Femur (tissue), 1 donor: ENCODE results near the gene OXCT1.
"Not testable (repeated sequence)": the region's sequence is repeated elsewhere in the genome, so short reads cannot be mapped to it uniquely, and the experiment has no call there.

Source experiments
- DNase-seq: peaks from one replicate; pipeline ENCODE4 v3.0.0-alpha.2; 2017

Gene OXCT1

DNA sequence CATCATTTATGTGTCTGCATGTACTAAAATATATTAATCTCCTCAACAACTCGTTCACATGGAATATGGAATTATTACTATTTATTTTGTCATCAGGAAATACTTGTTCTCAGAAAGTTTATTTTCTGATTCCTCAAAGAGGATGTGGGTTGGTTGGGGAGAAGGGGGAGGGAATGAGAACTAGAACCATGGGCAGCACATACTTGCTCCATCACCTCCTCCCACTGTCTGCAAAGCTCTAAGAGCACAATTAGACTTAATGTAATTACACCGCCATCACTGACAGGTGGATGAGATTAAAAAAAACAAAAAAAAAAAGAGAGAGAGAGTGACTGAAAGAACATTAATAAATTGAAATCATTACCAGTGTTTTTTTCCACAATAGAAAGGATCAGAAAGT, 98.2 kb downstream of the OXCT1 start:
- no peak for DNase-seq

DNA sequence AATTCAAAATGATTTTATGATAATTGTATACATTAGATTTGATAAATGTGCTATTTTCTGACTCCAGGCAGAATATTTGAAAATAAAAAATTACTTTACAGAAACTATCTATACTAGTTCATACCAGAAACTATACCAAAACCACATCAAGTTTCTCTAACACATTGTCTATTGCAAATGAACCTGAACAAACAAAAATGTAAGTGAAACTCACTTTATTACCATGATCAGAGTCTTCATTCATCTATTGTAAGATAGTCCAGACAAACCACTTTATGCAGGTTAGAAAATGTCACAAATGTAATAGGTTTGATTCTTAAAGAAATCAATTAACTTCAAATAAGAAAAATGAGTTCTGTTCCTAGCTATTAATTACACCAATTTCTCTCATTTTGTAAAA, 99.4 kb downstream of the OXCT1 start:
- DNase-seq: no peak

DNA sequence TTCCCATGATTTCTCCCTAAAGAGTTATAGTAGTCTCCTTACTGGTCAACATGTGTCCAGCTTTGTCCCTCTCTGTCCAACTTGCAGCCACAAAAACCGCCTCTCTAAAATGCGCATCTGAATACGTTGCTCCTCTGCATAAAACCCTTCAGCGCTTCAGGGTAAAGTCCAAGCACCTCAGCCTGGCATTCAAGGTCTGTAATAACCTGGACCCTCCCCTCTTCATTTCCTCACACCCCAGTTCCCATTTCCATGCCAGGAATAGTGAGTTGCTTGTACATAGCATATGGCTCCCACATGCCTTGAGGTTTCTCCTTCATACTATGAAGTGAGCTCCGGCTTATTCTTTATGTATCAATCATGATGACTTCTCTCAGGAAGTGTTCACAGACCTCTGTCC, 101.5 kb downstream of the OXCT1 start:
- no peak for DNase-seq

GRCh38 chr5:41764650-41765049, 105.6 kb downstream of the OXCT1 start:
- DNase-seq: no peak

GRCh38 chr5:41763574-41763973, 106.7 kb downstream of the OXCT1 start:
- DNase-seq: no peak

- no peak for DNase-seq
These were observed 107.1 kb downstream of the OXCT1 start for GRCh38 chr5:41763081-41763480.

DNA sequence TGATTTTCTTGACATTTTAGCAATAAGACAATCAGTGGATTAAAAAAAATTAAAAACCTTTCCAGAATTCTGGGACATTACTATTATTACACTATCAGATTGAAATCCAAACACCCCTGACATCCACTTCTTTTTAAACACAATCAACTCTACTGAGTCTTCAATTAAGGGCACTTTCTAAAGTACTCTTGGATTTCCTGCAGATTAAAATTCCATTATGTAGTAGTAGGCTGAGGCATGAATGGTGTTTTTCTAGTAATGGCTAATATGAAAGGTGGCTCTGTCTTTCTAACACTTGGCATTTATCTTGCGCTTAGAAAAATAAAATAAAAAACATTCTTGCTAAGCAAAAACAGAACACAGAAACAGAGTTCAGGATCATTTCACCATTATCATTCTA, 107.8 kb downstream of the OXCT1 start:
- no peak for DNase-seq

DNA sequence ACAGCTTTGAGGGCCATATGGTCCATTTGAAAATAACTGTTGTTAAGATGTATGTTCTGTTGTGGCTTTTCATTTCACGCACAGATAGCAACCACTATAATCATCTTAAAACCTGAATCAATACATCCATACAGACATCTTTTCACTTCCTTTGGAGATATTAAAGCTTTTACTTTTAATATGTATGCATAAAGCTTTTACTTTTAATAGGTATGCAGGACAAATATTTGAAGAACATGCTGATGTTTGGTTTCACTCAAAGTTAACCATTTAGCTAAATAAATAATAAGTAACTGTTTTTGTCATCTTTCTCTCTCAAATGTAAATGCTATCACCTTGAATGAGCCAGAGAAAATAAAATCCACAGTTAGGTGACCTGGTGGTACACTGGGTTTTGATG, 108.6 kb downstream of the OXCT1 start:
- DNase-seq: no peak

- DNase-seq: no peak
These were observed 114.5 kb downstream of the OXCT1 start for GRCh38 chr5:41755705-41756104.

DNA sequence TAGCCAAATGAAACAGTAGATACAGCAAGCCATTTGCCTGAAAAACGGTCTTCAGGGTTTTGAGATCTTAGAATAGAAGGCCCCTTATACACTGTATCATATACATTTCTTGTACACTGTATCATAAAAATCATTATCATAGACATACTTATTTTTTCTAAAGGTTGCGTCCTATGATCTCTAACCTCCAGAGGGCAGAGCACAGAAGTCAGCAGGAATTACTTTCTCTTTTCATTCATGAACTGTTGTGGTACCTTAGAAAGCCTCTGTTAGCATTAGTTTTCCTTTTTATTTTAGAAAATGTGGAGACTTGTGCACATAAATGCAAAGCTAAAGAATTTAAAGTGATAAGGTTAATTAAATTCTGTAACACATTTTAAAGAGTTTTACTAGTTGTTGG, 115.4 kb downstream of the OXCT1 start:
- DNase-seq: no peak

GRCh38 chr5:41751867-41752266, 118.4 kb downstream of the OXCT1 start:
- DNase-seq: no peak

DNA sequence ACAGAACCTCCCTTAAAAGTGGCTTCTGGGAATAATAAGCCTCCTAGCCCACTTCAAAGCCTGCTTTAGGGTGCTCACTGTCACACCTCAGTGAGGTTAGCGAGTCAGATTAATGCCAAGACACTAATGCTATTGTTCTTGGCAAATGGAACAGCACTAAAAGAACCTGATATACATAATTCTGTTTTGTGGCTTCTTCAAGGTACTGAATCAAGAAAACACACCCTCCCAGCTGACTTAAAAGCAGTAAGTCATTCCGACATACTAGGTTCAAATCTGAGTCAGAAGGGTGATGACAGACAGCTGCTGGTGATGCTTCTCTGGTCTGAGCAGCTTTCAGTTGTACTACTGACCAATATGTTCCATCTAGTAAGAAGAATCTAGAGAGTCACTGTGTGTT, 121.6 kb downstream of the OXCT1 start:
- DNase-seq: no peak

DNA sequence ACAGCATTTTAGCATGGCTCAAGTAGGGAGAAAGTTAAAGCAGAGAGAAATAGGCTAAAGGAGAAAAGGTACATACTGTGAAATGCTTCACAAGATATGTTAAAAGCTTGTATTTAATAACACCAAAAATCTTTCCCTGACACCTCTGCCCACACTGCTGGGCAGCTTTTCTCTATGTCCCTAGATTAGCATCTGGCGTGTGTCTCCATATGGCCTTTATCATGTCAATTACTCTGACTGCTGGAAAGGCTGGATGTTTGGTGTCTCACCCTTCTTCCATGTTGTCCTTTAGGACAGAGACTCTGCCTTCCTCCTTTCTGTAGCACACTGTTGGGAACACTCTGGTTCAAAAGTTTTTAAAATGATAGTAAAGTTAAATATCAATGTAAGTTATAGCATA, 122.5 kb downstream of the OXCT1 start:
- no peak for DNase-seq

DNA sequence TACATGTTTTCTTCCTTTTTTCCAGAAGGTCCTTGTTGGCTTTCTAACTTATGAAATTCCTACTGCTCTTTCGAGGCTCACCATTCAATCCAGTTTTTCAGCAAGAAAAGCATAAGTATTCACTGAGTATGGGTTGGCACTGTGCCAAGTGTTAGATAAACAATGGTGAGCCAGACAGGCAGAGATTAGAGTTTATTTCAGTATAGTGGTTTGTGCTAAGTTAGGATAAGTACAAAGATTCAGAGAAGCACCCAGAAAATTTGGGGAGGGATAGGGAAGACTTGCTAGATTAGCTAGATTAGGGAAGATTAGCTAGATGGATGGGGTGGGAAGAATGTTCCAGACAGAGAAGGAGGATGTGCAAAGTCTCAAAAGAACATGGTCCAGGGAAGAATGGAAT, 122.9 kb downstream of the OXCT1 start:
- no peak for DNase-seq

DNA sequence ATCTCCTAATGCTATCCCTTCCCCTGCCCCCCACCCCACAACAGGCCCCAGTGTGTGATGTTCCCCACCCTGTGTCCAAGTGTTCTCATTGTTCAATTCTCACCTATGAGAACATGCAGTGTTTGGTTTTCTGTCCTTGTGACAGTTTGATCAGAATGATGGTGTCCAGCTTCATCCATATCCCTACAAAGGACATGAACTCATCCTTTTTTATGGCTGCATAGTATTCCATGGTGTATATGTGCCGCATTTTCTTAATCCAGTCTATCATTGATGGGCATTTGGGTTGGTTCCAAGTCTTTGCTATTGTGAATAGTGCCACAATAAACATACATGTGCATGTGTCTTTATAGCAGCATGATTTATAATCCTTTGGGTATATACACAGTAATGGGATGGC, 127.6 kb downstream of the OXCT1 start:
- DNase-seq: not testable (repeated sequence)

DNA sequence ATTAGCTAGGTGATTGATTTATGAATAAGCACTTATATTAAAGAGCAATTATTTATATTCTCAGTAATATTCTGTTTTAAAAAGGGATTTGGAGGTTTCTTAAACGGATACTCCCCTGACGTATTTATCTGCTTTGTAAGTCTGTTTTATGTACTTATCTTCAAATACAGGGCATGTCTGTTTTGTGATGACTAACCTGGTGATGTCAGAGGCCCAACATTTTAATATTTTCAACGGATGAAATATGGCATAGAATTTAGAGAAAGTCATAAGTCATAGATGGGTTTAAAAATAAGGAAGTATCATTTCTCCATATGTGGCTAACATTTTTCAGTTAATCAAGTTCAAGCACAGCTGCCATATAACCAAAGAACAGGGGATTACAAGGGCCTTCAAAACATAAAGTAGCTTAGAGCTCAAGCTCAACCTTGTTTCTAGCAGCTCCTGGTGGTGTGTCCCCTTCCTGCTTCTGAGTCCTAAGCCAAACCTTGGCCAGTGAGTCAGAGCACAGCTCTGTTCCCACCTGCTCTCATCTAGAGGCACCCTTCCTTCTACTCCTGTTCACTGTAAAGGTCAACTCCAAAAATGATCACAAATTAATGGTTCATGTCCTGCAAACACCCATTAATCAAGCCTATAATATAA, 131.4 kb downstream of the OXCT1 start:
- no peak for DNase-seq

GRCh38 chr5:41736641-41737040, 133.6 kb downstream of the OXCT1 start:
- no peak for DNase-seq

DNA sequence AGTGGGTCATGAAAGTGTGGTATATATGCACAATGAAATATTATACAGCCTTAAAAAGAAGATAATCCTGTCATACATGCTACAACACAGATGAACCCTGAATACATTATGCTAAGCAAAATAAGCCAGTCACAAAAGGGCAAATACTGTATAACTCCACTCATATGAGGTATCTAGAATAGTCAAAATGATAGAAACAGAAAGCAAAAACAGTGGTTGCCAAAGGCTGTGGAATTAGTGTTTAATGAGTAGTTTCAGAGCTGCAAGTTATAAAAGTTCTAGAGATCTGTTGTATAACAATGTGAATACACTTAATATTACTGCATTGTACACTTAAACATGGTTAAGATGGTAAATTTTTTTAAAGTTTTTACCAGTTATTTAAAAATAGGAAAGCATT, 135.0 kb downstream of the OXCT1 start:
- DNase-seq: no peak

- DNase-seq: not testable (repeated sequence)
These were observed 140.8 kb downstream of the OXCT1 start for GRCh38 chr5:41729381-41729780.

DNA sequence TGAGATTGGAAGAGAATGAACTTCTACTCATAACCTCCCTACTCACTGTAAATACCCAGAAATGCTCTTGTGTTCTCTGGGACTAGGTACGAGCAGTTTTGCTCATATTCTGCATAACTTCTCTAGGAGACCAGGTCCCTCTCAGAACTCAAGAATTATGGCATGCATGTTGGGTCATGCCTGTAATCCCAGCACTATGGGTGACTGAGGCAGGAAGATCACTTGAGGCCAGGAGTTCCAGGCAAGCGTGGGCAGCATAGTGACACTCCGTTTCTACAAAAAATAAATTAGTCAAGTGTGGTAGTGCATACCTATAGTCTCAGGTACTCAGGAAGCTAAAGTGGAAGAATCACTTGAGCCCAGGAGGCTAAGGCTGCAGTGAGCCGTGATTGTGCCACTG, 141.9 kb downstream of the OXCT1 start:
- no peak for DNase-seq

DNA sequence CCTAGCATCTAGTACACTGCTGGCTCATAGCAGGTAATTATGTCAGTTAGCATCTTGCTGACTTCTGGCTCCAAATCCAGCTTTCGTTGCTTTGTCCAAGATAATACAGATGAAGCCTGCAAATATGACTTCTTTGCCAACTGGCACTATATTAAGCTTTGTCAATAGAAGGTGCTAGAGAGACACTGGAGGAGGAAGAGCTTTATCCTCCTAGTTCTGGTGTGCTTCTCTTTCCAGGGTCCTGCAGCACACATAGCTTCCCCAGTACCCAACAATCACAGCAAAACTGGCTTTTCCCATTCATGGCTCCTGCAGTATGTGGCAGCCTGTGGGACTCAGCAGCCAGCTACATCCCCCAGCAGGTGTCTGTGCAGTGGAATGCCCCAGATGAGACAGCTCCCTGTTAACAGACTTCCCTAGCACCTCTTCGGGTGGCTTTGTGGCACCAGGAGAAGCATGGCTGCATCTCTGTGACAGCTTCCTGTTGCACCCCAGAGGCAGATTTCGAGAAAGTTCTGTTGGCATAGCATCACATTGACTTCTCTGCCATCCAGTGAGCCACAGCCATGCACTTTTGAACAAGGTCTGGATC, 147.8 kb downstream of the OXCT1 start:
- DNase-seq: no peak

DNA sequence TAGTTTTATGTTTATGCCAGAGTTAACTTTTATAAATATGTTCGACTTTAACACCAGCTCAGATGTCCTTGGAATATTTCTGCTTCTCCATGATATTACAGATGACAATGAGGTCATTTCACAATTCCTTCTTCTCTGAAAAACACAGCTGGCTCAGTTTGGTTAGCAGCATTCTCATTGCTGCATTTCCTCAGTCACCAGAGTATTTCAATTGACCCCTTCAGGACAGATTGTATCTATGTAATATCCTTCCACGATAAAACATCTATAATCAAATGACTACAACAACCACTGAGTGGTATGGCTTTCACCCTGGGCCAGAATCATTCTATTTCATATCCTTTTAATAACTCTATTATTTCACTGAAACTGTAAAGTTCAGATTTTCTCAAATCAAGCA, 148.7 kb downstream of the OXCT1 start:
- DNase-seq: no peak

DNA sequence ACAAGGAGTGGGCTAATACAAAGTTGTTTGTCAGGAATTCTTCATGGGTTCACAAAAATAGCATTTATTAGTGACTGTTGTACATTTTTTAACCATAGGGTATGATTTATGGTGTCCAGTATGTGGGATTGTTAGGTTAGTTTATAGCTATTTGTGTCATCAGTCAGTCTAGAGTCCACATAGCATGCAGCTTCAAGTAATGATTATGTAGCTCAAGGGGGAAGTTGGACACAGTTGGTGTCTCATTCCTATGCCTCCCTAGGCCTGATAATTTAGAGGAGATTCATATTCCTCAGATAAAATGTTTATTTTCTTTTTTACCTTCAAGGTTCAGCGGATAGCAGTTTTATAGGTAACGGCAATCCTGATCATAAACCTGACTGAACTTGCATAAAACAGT, 153.8 kb downstream of the OXCT1 start:
- DNase-seq: no peak

- not testable (repeated sequence) for DNase-seq
These were observed 155.8 kb downstream of the OXCT1 start for GRCh38 chr5:41714446-41714845.

GRCh38 chr5:41708604-41708940, 161.7 kb downstream of the OXCT1 start:
- no peak for DNase-seq
